HFFc6 (cell line): ENCODE results near the gene CMTM2. TPM values are rescaled to one million over a fixed set of nuclear protein-coding genes. Genes with fewer than 3 reads are reported as not detected.
"Not testable (repeated sequence)": the region's sequence is repeated elsewhere in the genome, so short reads cannot be mapped to it uniquely, and the experiment has no call there.

ENCODE experiments used
- DNase-seq: peaks from one replicate; pipeline ENCODE4 v3.0.0-alpha.2; 2018
- H3K27ac Mint-ChIP-seq: 2 replicates; pipeline ENCODE4 v1.8.0; 2020; ENCODE audit warnings: mild to moderate bottlenecking, mixed read lengths
- H3K27me3 Mint-ChIP-seq: 2 replicates; pipeline ENCODE4 v1.8.0; 2021; ENCODE audit warnings: mild to moderate bottlenecking, moderate library complexity, mixed read lengths; ENCODE audit not compliant: insufficient read depth
- H3K36me3 Mint-ChIP-seq: 2 replicates; pipeline ENCODE4 v1.8.0; 2021; ENCODE audit warnings: low read depth, mixed read lengths
- H3K4me1 Mint-ChIP-seq: 2 replicates; pipeline ENCODE4 v1.8.0; 2020; ENCODE audit warnings: low read depth, mixed read lengths
- H3K4me3 Mint-ChIP-seq: 2 replicates; pipeline ENCODE4 v1.8.0; 2020; ENCODE audit warnings: mild to moderate bottlenecking, moderate library complexity, mixed read lengths
- H3K9me3 Mint-ChIP-seq: 2 replicates; pipeline ENCODE4 v1.8.0; 2020; ENCODE audit warnings: mild to moderate bottlenecking, mixed read lengths
- CTCF ChIP-seq: fragments of 200-600 bp; sonication (generic); IDR thresholded peaks from 2 replicates; pipeline ENCODE4 v1.5.0; 2021; ENCODE audit warnings: antibody characterized with exemption, mild to moderate bottlenecking
- total RNA-seq, 6 experiments: library from RNA; stranded (reverse); fragmentation: NEBNext Ultra II Directional; extraction: Animal tissue kit (Norgen Biotek cat#: 25700); gene quantifications; 2 replicates in 1 of 6; 3 replicates in 5 of 6; pipeline ENCODE4 v1.2.3, GENCODE V29; 2021

The CMTM2 gene
- total RNA-seq, 6 experiments from 2014 or later: not detected

- peaks cover 29% of the 10 kb centered on the region for H3K4me1 Mint-ChIP-seq
- TF ChIP-seq CTCF: no peak
- peak overlapping the region; percentile 48 for H3K27ac Mint-ChIP-seq
- peaks cover under 1% of the 10 kb centered on the region; the same call in 1 of the 2 replicates for H3K36me3 Mint-ChIP-seq
- no peaks in the 10 kb centered on the region for H3K9me3 Mint-ChIP-seq
- no peak for DNase-seq
- no peaks in the 10 kb centered on the region; the same call in none of the 2 replicates for H3K27me3 Mint-ChIP-seq
- peak overlapping the region; percentile 76 for H3K4me3 Mint-ChIP-seq
Observed at GRCh38 chr16:66605979-66606751, 26.9 kb downstream of the CMTM2 start.

GRCh38 chr16:66608241-66609138 lies 29.2 kb downstream of the CMTM2 start:
- TF ChIP-seq CTCF: peak; percentile 99
- no peaks in the 10 kb centered on the region for H3K9me3 Mint-ChIP-seq
- no peaks in the 10 kb centered on the region; the same call in 1 of the 2 replicates for H3K27me3 Mint-ChIP-seq
- DNase-seq: peak; percentile 79
- no peaks in the 10 kb centered on the region for H3K36me3 Mint-ChIP-seq
- H3K27ac Mint-ChIP-seq: peak overlapping the region; percentile 48
- no peak overlapping the region for H3K4me3 Mint-ChIP-seq
- H3K4me1 Mint-ChIP-seq: peaks cover 27% of the 10 kb centered on the region

- no peak for TF ChIP-seq CTCF
- peaks cover 21% of the 10 kb centered on the region for H3K4me1 Mint-ChIP-seq
- no peaks in the 10 kb centered on the region; the same call in 1 of the 2 replicates for H3K27me3 Mint-ChIP-seq
- no peak overlapping the region for H3K4me3 Mint-ChIP-seq
- no peak overlapping the region for H3K27ac Mint-ChIP-seq
- no peaks in the 10 kb centered on the region for H3K36me3 Mint-ChIP-seq
- H3K9me3 Mint-ChIP-seq: no peaks in the 10 kb centered on the region
- DNase-seq: no peak
Observed at GRCh38 chr16:66609139-66609510, 29.9 kb downstream of the CMTM2 start.

- H3K36me3 Mint-ChIP-seq: 0 out of 2 replicates have a peak, but pooled peaks cover 7% of the 10 kb centered on the region
Observed at GRCh38 chr16:66610111-66610820, 31.0 kb downstream of the CMTM2 start.

GRCh38 chr16:66611911-66612310 lies 32.6 kb downstream of the CMTM2 start:
- not testable (repeated sequence) for DNase-seq, H3K27me3 Mint-ChIP-seq, H3K9me3 Mint-ChIP-seq, H3K27ac Mint-ChIP-seq, H3K4me3 Mint-ChIP-seq
- peaks cover 17% of the 10 kb centered on the region for H3K4me1 Mint-ChIP-seq
- H3K36me3 Mint-ChIP-seq: peaks cover 12% of the 10 kb centered on the region; the same call in 1 of the 2 replicates

More at GRCh38 chr16:66610111-66610820, 31.0 kb downstream of the CMTM2 start:
- DNase-seq: no peak
- no peak overlapping the region for H3K27ac Mint-ChIP-seq
- no peak overlapping the region for H3K4me3 Mint-ChIP-seq
- H3K9me3 Mint-ChIP-seq: no peaks in the 10 kb centered on the region
- H3K4me1 Mint-ChIP-seq: peaks cover 20% of the 10 kb centered on the region
- TF ChIP-seq CTCF: no peak
- H3K27me3 Mint-ChIP-seq: no peaks in the 10 kb centered on the region; the same call in 1 of the 2 replicates
